OCI-LY1 (cell line): ENCODE measurements around the gene LGALS3.

ENCODE experiments used
- H2AFZ ChIP-seq: fragments of 200-600 bp; sonication (generic), shearing (Covaris generic); 2 replicates; pipeline ENCODE4 v1.6.0; 2014; ENCODE audit warnings: antibody characterized with exemption, mild to moderate bottlenecking, low read length
- H3F3A ChIP-seq: fragments of 200-600 bp; sonication (generic), shearing (Covaris generic); 2 replicates; pipeline ENCODE4 v1.6.0; 2014; ENCODE audit warnings: mild to moderate bottlenecking, antibody characterized with exemption, low read length, moderate library complexity; ENCODE audit not compliant: insufficient read depth
- H3K27ac ChIP-seq: fragments of 200-600 bp; sonication (generic); 2 replicates; pipeline ENCODE4 v1.5.1; 2014; ENCODE audit warnings: low read length, mixed run types, mild to moderate bottlenecking, low read depth; ENCODE audit not compliant: poor library complexity, severe bottlenecking
- H3K27me3 ChIP-seq: fragments of 200-600 bp; sonication (generic); 2 replicates; pipeline ENCODE4 v1.6.0; 2014; ENCODE audit warnings: antibody characterized with exemption, mild to moderate bottlenecking, low read length, moderate library complexity; ENCODE audit not compliant: insufficient read depth
- H3K36me3 ChIP-seq: fragments of 200-600 bp; sonication (generic); 2 replicates; pipeline ENCODE4 v1.6.1; 2014; ENCODE audit warnings: mild to moderate bottlenecking, antibody characterized with exemption, low read length, moderate library complexity, mixed read lengths; ENCODE audit not compliant: insufficient read depth
- H3K4me1 ChIP-seq: fragments of 200-600 bp; sonication (generic); 2 replicates; pipeline ENCODE4 v1.5.1; 2014; ENCODE audit warnings: mild to moderate bottlenecking, low read length, moderate library complexity; ENCODE audit not compliant: insufficient read depth, severe bottlenecking
- H3K4me2 ChIP-seq: fragments of 200-600 bp; sonication (generic), shearing (Covaris generic); 2 replicates; pipeline ENCODE4 v1.6.1; 2014; ENCODE audit warnings: low read length
- H3K4me3 ChIP-seq: fragments of 200-600 bp; sonication (generic); 2 replicates; pipeline ENCODE4 v1.5.1; 2014; ENCODE audit warnings: low read length, low read depth, mild to moderate bottlenecking, mixed read lengths; ENCODE audit not compliant: poor library complexity, severe bottlenecking
- H3K79me2 ChIP-seq: fragments of 200-600 bp; shearing (Covaris generic); 2 replicates; pipeline ENCODE4 v1.6.1; 2016; ENCODE audit warnings: mixed run types, low read length, mixed read lengths; ENCODE audit not compliant: insufficient read depth
- H3K9ac ChIP-seq: fragments of 200-600 bp; sonication (generic), shearing (Covaris generic); 2 replicates; pipeline ENCODE4 v1.6.1; 2014; ENCODE audit warnings: mild to moderate bottlenecking, low read length, mixed read lengths
- H3K9me2 ChIP-seq: fragments of 200-600 bp; sonication (generic), shearing (Covaris generic); 2 replicates; pipeline ENCODE4 v1.6.1; 2014; ENCODE audit warnings: low read depth, mild to moderate bottlenecking, low read length, mixed read lengths
- H3K9me3 ChIP-seq: fragments of 200-600 bp; shearing (Covaris generic); 2 replicates; pipeline ENCODE4 v1.6.1; 2014; ENCODE audit warnings: low read length, mixed read lengths
- H4K20me1 ChIP-seq: fragments of 200-600 bp; sonication (generic), shearing (Covaris generic); 2 replicates; pipeline ENCODE4 v1.6.0; 2016; ENCODE audit warnings: mild to moderate bottlenecking, low read length; ENCODE audit not compliant: insufficient read depth
- EZH2 ChIP-seq: fragments of 200-600 bp; sonication (generic), shearing (Covaris generic); IDR thresholded peaks from 2 replicates; pipeline ENCODE4 v1.8.0; 2017; ENCODE audit warnings: borderline replicate concordance, mixed run types, mild to moderate bottlenecking, antibody characterized with exemption, low read length, moderate library complexity, mixed read lengths
- TF ChIP-seq, protein P1 (sequence below): fragments of 200-600 bp; sonication (generic), shearing (Covaris generic); IDR thresholded peaks from 2 replicates; pipeline ENCODE4 v1.5.1; 2017; ENCODE audit warnings: mild to moderate bottlenecking, antibody characterized with exemption, low read length, moderate library complexity, mixed read lengths

Gene LGALS3

DNA sequence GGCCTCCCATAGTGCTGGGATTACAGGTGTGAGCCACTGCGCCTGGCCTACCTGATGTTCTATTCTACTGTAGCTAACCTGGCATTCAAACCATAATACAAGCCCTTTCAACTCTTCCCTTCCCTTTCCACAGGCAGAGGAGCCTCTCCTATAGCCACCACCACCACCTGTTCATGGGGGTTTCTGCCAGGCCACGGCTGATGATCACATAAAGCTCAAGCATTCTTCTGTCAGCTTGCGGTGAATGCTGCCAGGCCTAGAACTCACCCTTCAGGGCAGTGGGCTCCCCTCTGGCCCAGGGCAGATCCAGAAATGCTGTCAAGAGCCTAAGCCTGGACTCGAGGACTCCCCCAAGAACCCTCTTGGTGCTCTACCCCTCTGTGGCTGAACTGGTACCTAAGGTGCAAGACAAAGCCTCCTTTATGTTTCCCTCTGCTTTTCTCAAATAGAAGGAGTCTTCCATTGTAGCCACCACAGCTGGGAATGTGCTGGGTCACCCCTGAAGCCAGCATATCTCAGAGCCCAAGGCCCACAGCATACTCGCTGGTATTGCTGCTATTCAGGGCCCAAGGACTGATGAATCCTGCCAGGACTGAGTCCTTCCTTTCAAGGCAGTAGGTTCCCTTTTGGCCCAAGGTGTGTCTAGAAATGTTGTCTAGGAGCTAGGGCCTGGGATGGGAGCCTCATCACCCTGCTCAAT, 65.8 kb downstream of the LGALS3 start:
- no peaks in the 10 kb centered on the region for H3K27me3 ChIP-seq
- peaks cover 15% of the 10 kb centered on the region for H3K79me2 ChIP-seq
- H3K9ac ChIP-seq = no peak overlapping the region
- H3K27ac ChIP-seq = no peak overlapping the region
- H3K4me3 ChIP-seq = no peak overlapping the region
- no peaks in the 10 kb centered on the region for H3K9me3 ChIP-seq
- no peak for TF ChIP-seq EZH2
- TF ChIP-seq, protein P1, sequence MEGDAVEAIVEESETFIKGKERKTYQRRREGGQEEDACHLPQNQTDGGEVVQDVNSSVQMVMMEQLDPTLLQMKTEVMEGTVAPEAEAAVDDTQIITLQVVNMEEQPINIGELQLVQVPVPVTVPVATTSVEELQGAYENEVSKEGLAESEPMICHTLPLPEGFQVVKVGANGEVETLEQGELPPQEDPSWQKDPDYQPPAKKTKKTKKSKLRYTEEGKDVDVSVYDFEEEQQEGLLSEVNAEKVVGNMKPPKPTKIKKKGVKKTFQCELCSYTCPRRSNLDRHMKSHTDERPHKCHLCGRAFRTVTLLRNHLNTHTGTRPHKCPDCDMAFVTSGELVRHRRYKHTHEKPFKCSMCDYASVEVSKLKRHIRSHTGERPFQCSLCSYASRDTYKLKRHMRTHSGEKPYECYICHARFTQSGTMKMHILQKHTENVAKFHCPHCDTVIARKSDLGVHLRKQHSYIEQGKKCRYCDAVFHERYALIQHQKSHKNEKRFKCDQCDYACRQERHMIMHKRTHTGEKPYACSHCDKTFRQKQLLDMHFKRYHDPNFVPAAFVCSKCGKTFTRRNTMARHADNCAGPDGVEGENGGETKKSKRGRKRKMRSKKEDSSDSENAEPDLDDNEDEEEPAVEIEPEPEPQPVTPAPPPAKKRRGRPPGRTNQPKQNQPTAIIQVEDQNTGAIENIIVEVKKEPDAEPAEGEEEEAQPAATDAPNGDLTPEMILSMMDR = no peak
- peaks cover 17% of the 10 kb centered on the region for H3K4me1 ChIP-seq
- no peak overlapping the region for H3K4me2 ChIP-seq
- no peaks in the 10 kb centered on the region for H3F3A ChIP-seq
- H2AFZ ChIP-seq = no peak overlapping the region
- no peaks in the 10 kb centered on the region for H3K9me2 ChIP-seq
- no peaks in the 10 kb centered on the region for H3K36me3 ChIP-seq
- no peaks in the 10 kb centered on the region for H4K20me1 ChIP-seq
